Common myeloid progenitor, CD34-positive (primary cell): ENCODE data around the gene MLEC.

ENCODE experiments used
- CTCF ChIA-PET: fragments of 350-600 bp; sonication (Branson Sonifier 250); formaldehyde crosslinking; loops from one replicate; lab custom pipeline; 2021; ENCODE audit warnings: antibody characterized with exemption; lab: Charles Lee
- POLR2A ChIA-PET: fragments of 350-600 bp; sonication (Branson Sonifier 250); formaldehyde crosslinking; loops from one replicate; lab custom pipeline; 2021; ENCODE audit warnings: antibody characterized with exemption; lab: Charles Lee
- DNase-seq, 3 donors: peaks; one replicate each; pipeline versions ENCODE4 v3.0.0 to v3.0.0-alpha.2; 2013
- H3K27ac ChIP-seq, 2 experiments: 1 replicate in 1 of 2; 2 replicates in 1 of 2; pipeline ENCODE4 v1.7.0; 2013; ENCODE audit warnings: inconsistent platforms in 2 of 2, low read length in 2 of 2, mild to moderate bottlenecking in 2 of 2, low read depth in 1 of 2, moderate library complexity in 1 of 2; ENCODE audit not compliant: severe bottlenecking in 2 of 2, insufficient read depth in 1 of 2, poor library complexity in 1 of 2
- H3K27me3 ChIP-seq, 5 experiments: replicated peaks in 2 of 5; 1 replicate in 3 of 5; 2 replicates in 2 of 5; pipeline versions ENCODE4 v1.6.1 to v1.7.0; 2013; ENCODE audit warnings: low read length in 4 of 5, mild to moderate bottlenecking in 2 of 5, moderate library complexity in 2 of 5, inconsistent platforms in 1 of 5; ENCODE audit not compliant: insufficient read depth in 5 of 5, control insufficient read depth in 4 of 5
- H3K36me3 ChIP-seq, 4 experiments: 1 replicate in 2 of 4; 2 replicates in 2 of 4; pipeline versions ENCODE4 v1.6.1 to v1.7.0; 2013; ENCODE audit warnings: low read length in 3 of 4, control low read depth in 1 of 4, mild to moderate bottlenecking in 1 of 4; ENCODE audit not compliant: control insufficient read depth in 4 of 4, insufficient read depth in 4 of 4
- H3K4me1 ChIP-seq, 4 experiments: 1 replicate in 3 of 4; 2 replicates in 1 of 4; pipeline versions ENCODE4 v1.6.1 to v1.7.1; 2013; ENCODE audit warnings: low read length in 3 of 4, mild to moderate bottlenecking in 3 of 4, control low read depth in 1 of 4, inconsistent platforms in 1 of 4, moderate library complexity in 1 of 4; ENCODE audit not compliant: control insufficient read depth in 4 of 4, insufficient read depth in 4 of 4; ENCODE audit errors: control extremely low read depth in 1 of 4
- H3K4me3 ChIP-seq, 7 experiments: 1 replicate in 4 of 7; 2 replicates in 3 of 7; pipeline versions ENCODE4 v1.5.1 to v1.7.0; 2013; ENCODE audit warnings: mild to moderate bottlenecking in 7 of 7, low read length in 6 of 7, moderate library complexity in 6 of 7, inconsistent platforms in 2 of 7, low read depth in 2 of 7, control low read depth in 1 of 7; ENCODE audit not compliant: insufficient read depth in 4 of 7, control insufficient read depth in 1 of 7; ENCODE audit errors: extremely low read depth in 1 of 7
- H3K9me3 ChIP-seq, 5 experiments: 1 replicate in 4 of 5; 2 replicates in 1 of 5; pipeline versions ENCODE4 v1.6.1 to v1.7.1; 2013; ENCODE audit warnings: low read length in 4 of 5, mild to moderate bottlenecking in 2 of 5, inconsistent platforms in 1 of 5, low read depth in 1 of 5, moderate library complexity in 1 of 5; ENCODE audit not compliant: control insufficient read depth in 4 of 5, insufficient read depth in 2 of 5; ENCODE audit errors: control extremely low read depth in 1 of 5
- WGBS: methylation state at CpG from one replicate; pipeline ENCODE4 v1.1.5; 2013; ENCODE audit not compliant: insufficient coverage; 5-methylcytosine and 5-hydroxymethylcytosine counted together

The MLEC gene

GRCh38 chr12:120722784-120723183 lies 35.8 kb downstream of the MLEC start:
- WGBS, result 100% methylated on average over 1 of the region's 2 CpGs

DNA sequence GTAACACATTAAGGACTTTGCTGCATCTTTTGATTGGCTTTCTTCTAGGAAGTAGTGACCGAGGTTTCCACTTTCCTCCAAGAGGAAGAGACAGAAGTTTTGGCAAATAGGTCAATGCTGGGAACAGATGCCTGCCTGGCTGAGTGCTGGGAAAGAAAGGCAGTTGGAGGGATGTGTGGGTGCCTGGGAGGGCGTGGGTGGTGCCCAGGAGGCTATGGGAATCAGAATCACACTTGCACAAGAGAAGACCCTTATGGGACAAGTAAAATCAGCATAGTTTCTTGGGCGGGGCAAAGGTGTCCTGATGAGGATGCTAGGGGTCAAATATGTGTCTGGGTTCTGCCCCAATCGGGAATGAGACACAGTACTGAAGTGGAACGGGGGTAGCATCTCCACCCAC lies 37.8 kb downstream of the MLEC start:
- no peaks in the 10 kb centered on the region for H3K27me3 ChIP-seq
- H3K36me3 ChIP-seq, result peaks cover 8 to 43% (median 18%) of the 10 kb centered on the region in 4 experiments
- POLR2A ChIA-PET, result interaction anchor here (0.6 kb wide), 1 partner anchor 23 kb away, joined by 4 read pairs; no protein-coding TSS in a partner anchor
- H3K4me1 ChIP-seq, result peaks cover 26 to 63% (median 49%) of the 10 kb centered on the region in 4 experiments
- 84% methylated on average over 5 of the region's 5 CpGs for WGBS
- no peak overlapping the region for H3K27ac ChIP-seq
- CTCF ChIA-PET, result interaction anchor here (0.6 to 1.1 kb wide), 2 partner anchors 15 to 99 kb away, joined by 3 read pairs; no protein-coding TSS in a partner anchor
- H3K4me3 ChIP-seq, result peak overlapping the region in 2 of 7 experiments; percentile 78 to 85
- H3K9me3 ChIP-seq, result no peaks in the 10 kb centered on the region
- DNase-seq, result no peak

More at GRCh38 chr12:120722784-120723183, 35.8 kb downstream of the MLEC start:
- no peaks in the 10 kb centered on the region for H3K9me3 ChIP-seq
- peaks cover 7 to 58% (median 18%) of the 10 kb centered on the region in 4 experiments for H3K36me3 ChIP-seq
- CTCF ChIA-PET, result interaction anchor here (1.1 to 10.2 kb wide), 3 partner anchors 12 to 76 kb away, joined by 4 to 82 read pairs (median 18); partner anchors contain the start of gene UNC119B
- peaks cover 36 to 81% (median 64%) of the 10 kb centered on the region in 4 experiments for H3K4me1 ChIP-seq
- H3K4me3 ChIP-seq, result peak overlapping the region in 1 of 7 experiments; percentile 52
- POLR2A ChIA-PET, result no interaction called here
- no peak overlapping the region for H3K27ac ChIP-seq
- H3K27me3 ChIP-seq, result no peaks in the 10 kb centered on the region
- no peak for DNase-seq

DNA sequence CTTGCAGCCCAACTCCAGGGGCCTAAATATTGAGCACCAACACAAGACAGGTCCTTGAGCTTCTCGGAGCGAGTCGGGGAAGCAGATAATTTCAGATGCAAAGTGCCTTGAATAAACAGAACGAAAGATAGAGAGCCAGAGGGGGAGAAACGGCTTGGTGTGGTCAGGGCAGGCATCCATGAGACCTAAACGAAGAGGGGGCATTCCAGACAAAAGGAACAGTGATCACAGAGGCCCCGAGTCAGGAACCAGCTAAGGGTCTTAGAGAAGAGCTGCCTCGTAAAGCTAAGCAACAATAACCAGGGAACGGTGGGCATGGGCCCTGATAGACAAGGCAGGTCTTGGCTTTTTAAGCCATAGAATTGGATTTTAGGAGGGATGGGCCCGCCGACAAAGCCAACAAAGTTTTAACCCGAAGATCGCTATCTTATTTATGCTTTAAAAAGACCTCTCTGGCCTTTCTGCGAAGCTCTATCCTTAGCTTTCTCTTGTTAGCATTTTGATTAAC lies 38.3 kb downstream of the MLEC start:
- H3K4me3 ChIP-seq, result peak overlapping the region in 6 of 7 experiments; percentile 63 to 85 (median 74)
- H3K27me3 ChIP-seq, result no peaks in the 10 kb centered on the region
- ChIA-PET CTCF (interaction anchor here (0.6 to 1.1 kb wide), 2 partner anchors 16 to 99 kb away, joined by 3 read pairs; no protein-coding TSS in a partner anchor), POLR2A (interaction anchor here (0.5 to 0.6 kb wide), 2 partner anchors 23 to 105 kb away, joined by 3 to 4 read pairs; no protein-coding TSS in a partner anchor)
- 46% methylated on average over 13 of the region's 14 CpGs for WGBS
- DNase-seq, result no peak
- no peak overlapping the region for H3K27ac ChIP-seq
- H3K36me3 ChIP-seq, result peaks cover 8 to 40% (median 21%) of the 10 kb centered on the region in 4 experiments
- H3K4me1 ChIP-seq, result peaks cover 22 to 58% (median 45%) of the 10 kb centered on the region in 4 experiments
- no peaks in the 10 kb centered on the region for H3K9me3 ChIP-seq

DNA sequence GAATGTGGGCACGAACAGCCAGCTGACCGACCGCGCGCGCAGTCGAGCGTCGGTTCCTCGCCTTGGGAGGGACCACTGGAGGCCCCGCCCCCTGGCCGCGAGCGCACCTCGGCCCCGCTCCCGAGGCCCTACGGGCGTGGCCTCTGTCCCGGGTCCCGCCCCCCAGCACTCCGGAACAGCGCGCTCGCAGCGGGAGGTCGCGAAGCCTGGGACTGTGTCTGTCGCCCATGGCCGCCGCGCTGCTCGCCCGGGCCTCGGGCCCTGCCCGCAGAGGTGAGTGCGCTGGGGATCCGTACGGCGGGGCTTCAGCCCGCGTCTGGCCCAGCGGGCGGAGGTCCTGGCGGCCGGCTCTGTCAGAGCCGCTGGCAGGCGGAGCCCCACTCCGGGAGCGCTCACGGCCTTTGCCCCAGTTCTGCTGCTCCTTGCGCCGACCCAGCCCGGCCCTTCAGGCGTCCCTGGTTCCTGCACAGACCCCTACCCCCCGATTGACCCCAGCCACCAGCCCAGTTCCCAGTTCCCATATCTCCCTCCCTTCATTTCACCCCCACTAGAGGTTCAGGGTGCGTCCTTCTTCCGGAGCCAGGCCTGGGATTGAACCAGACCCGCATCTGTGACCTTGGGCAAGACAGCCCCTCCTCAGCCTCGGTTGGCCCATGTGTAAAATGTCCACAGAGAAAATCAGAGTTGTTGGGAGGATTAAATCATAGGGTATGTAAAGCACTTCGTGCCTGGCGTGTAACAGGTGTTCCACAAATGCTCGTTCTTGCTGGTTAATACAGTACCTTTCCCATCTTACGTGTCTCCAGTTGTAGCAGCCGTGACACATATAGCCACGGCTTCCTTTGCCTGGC lies 38.9 kb downstream of the MLEC start, which contains the start of gene ACADS:
TSS of gene ACADS (plus strand) at position 168 of the 851 bp plus-strand sequence. CDS start at position 228, 60 bp downstream.
- H3K9me3 ChIP-seq, result no peaks in the 10 kb centered on the region
- WGBS, result 5% methylated on average over 59 of the region's 66 CpGs
- POLR2A ChIA-PET, result interaction anchor here (0.5 kb wide), 1 partner anchor 106 kb away, joined by 3 read pairs; no protein-coding TSS in a partner anchor
- peaks cover 19 to 51% (median 38%) of the 10 kb centered on the region in 4 experiments for H3K4me1 ChIP-seq
- H3K4me3 ChIP-seq, result peak within 1 kb of the TSS; percentile 63 to 85 (median 71)
- CTCF ChIA-PET, result interaction anchor here (1.1 kb wide), 1 partner anchor 16 kb away, joined by 3 read pairs; no protein-coding TSS in a partner anchor
- peak; percentile 75 to 86 (median 85) for DNase-seq
- H3K36me3 ChIP-seq, result peaks cover 8 to 39% (median 27%) of the 10 kb centered on the region in 4 experiments
- H3K27ac ChIP-seq, result peak within 1 kb of the TSS; percentile 15 to 75
- H3K27me3 ChIP-seq, result no peaks in the 10 kb centered on the region

GRCh38 chr12:120726510-120726793 lies 39.5 kb downstream of the MLEC start:
- POLR2A ChIA-PET, result no interaction called here
- Histone ChIP-seq H3K36me3 (peaks cover 6 to 34% (median 27%) of the 10 kb centered on the region in 4 experiments), H3K27me3 (no peaks in the 10 kb centered on the region), H3K9me3 (no peaks in the 10 kb centered on the region), H3K27ac (no peak overlapping the region), H3K4me1 (peaks cover 15 to 46% (median 32%) of the 10 kb centered on the region in 4 experiments), H3K4me3 (peak overlapping the region in 6 of 7 experiments; percentile 63 to 85 (median 74))
- 89% methylated on average over 9 of the region's 9 CpGs for WGBS
- DNase-seq, result no peak
- CTCF ChIA-PET, result no interaction called here

DNA sequence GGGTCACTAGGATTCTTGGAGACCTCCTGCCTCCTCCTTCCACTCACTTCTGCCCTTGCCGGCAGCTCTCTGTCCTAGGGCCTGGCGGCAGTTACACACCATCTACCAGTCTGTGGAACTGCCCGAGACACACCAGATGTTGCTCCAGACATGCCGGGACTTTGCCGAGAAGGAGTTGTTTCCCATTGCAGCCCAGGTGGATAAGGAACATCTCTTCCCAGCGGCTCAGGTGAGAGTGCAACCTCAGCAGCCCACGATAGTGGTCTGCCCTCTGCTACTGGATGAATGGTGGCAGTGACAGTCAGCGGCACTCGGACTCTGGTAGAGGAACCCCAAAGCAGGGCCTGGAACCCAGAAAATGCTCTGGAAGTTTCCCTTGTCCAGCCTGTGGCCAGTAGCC lies 40.0 kb downstream of the MLEC start:
- ChIA-PET POLR2A (no interaction called here), CTCF (interaction anchor here (1.2 kb wide), 1 partner anchor 53 kb away, joined by 4 read pairs; no protein-coding TSS in a partner anchor)
- Histone ChIP-seq H3K4me3 (peak overlapping the region in 1 of 7 experiments; percentile 15), H3K4me1 (peaks cover 12 to 41% (median 27%) of the 10 kb centered on the region in 4 experiments), H3K9me3 (no peaks in the 10 kb centered on the region), H3K36me3 (peaks cover 6 to 31% (median 25%) of the 10 kb centered on the region in 4 experiments), H3K27ac (no peak overlapping the region), H3K27me3 (no peaks in the 10 kb centered on the region)
- DNase-seq, result no peak
- WGBS, result 99% methylated on average over 7 of the region's 9 CpGs
